GM12878 (cell line): Measurements from ENCODE around the gene ABCC3. TPM values are rescaled to one million over a fixed set of nuclear protein-coding genes. Genes with fewer than 3 reads are reported as not detected.

Experiments
- ATAC-seq: fragments of 200-7000 bp; cut with Tn5 transposase; 3 replicates; pipeline ENCODE4 v1.9.1; 2020; ENCODE audit warnings: mild to moderate bottlenecking, moderate library complexity
- BruUV-seq: library from RNA; stranded (reverse); fragments of 400-500 nt; replicated peaks from 2 replicates; lab custom pipeline; 2021; lab: Mats Ljungman, UMichigan
- CTCF ChIA-PET: fragments of 300-600 bp; sonication (Branson Sonifier 250); formaldehyde crosslinking; extraction: SDS; loops from one replicate; lab custom pipeline; 2021; ENCODE audit warnings: inconsistent platforms; lab: Yijun Ruan, JAX
- POLR2A ChIA-PET: fragments of 350-600 bp; formaldehyde crosslinking; extraction: SDS; loops from one replicate; lab custom pipeline; 2021; ENCODE audit warnings: inconsistent platforms; lab: Charles Lee
- RAD21 ChIA-PET: fragments of 300-600 bp; sonication (Branson Sonifier 250); formaldehyde crosslinking; loops from one replicate; lab custom pipeline; 2023; ENCODE audit warnings: antibody characterized with exemption; ENCODE audit not compliant: unreplicated experiment; lab: Charles Lee
- SMC1A ChIA-PET: fragments of 300-600 bp; sonication (Branson Sonifier 250); formaldehyde crosslinking; loops from one replicate; lab custom pipeline; 2023; ENCODE audit not compliant: unreplicated experiment, uncharacterized antibody; lab: Charles Lee
- DNase-seq: peaks from one replicate; pipeline ENCODE4 v3.0.0-alpha.2; 2011; ENCODE audit warnings: low read depth, low spot score
- FAIRE-seq: peaks from 3 replicates; lab custom pipeline; 2011; peaks lifted over from hg19 to GRCh38; lab: Jason Lieb, UNC
- H2AFZ ChIP-seq: 2 replicates; pipeline ENCODE4 v1.6.0; 2011; ENCODE audit warnings: low read depth, low read length, control low read depth; ENCODE audit not compliant: control insufficient read depth
- H3K27ac ChIP-seq: 2 replicates; pipeline ENCODE4 v1.5.1; 2011; ENCODE audit warnings: control low read depth; ENCODE audit not compliant: control insufficient read depth, insufficient read depth
- H3K27me3 ChIP-seq, 2 experiments: replicated peaks in 1 of 2; 2 replicates each; pipeline versions ENCODE4 v1.6.0 to v1.6.1; 2011; ENCODE audit warnings: low read length in 1 of 2; ENCODE audit not compliant: control insufficient read depth in 2 of 2, insufficient read depth in 2 of 2
- H3K36me3 ChIP-seq, 2 experiments: 2 replicates each; pipeline ENCODE4 v1.5.1; 2011; ENCODE audit warnings: low read length in 1 of 2; ENCODE audit not compliant: control insufficient read depth in 2 of 2, insufficient read depth in 2 of 2
- H3K4me1 ChIP-seq: 2 replicates; pipeline ENCODE4 v1.6.1; 2011; ENCODE audit warnings: mild to moderate bottlenecking, low read length, moderate library complexity, mixed read lengths; ENCODE audit not compliant: control insufficient read depth, insufficient read depth
- H3K4me2 ChIP-seq: 2 replicates; pipeline ENCODE4 v1.6.0; 2011; ENCODE audit warnings: control low read depth; ENCODE audit not compliant: control insufficient read depth, insufficient read depth
- H3K4me3 ChIP-seq: fragments of 200-600 bp; sonication (generic); 2 replicates; pipeline ENCODE4 v1.5.1; 2016
- H3K79me2 ChIP-seq: 2 replicates; pipeline ENCODE4 v1.6.0; 2011; ENCODE audit warnings: low read length; ENCODE audit not compliant: control insufficient read depth, insufficient read depth
- H3K9ac ChIP-seq: 2 replicates; pipeline ENCODE4 v1.8.0; 2011; ENCODE audit warnings: low read length, control low read depth, mixed read lengths; ENCODE audit not compliant: control insufficient read depth, insufficient read depth
- H3K9me3 ChIP-seq: replicated peaks from 3 replicates; pipeline ENCODE4 v1.5.1; 2011; ENCODE audit warnings: mild to moderate bottlenecking, low read length; ENCODE audit not compliant: control insufficient read depth, insufficient read depth
- H4K20me1 ChIP-seq: 2 replicates; pipeline ENCODE4 v1.6.0; 2011; ENCODE audit not compliant: control insufficient read depth, insufficient read depth
- BCL11A ChIP-seq: IDR thresholded peaks from 2 replicates; pipeline ENCODE4 v1.6.1; 2011; ENCODE audit warnings: low read depth, low read length
- BRCA1 ChIP-seq: IDR thresholded peaks from 2 replicates; pipeline ENCODE4 v1.6.1; 2011; ENCODE audit warnings: low read depth, low read length, improper control_type of control experiment
- CREM ChIP-seq: IDR thresholded peaks from 2 replicates; pipeline ENCODE4 v1.6.1; 2014; ENCODE audit warnings: antibody characterized with exemption, low read depth
- ETV6 ChIP-seq, 2 experiments: fragments of 450-650 bp in 1 of 2; IDR thresholded peaks in 1 of 2; conservative IDR thresholded peaks in 1 of 2; 2 replicates each; pipeline ENCODE4 v1.6.1; 2014; ENCODE audit warnings: antibody characterized with exemption in 1 of 2, borderline replicate concordance in 1 of 2, low read depth in 1 of 2, mild to moderate bottlenecking in 1 of 2, moderate library complexity in 1 of 2
- JUNB ChIP-seq: IDR thresholded peaks from 2 replicates; pipeline ENCODE4 v1.6.1; 2016; ENCODE audit warnings: antibody characterized with exemption, mild to moderate bottlenecking
- MEF2A ChIP-seq: IDR thresholded peaks from 2 replicates; pipeline ENCODE4 v1.6.1; 2011; ENCODE audit warnings: low read depth, mild to moderate bottlenecking, low read length, moderate library complexity; ENCODE audit not compliant: insufficient read depth
- NR2C1 ChIP-seq: fragments of 450-650 bp; IDR thresholded peaks from 2 replicates; pipeline ENCODE4 v1.6.1; 2017; ENCODE audit warnings: antibody characterized with exemption, mild to moderate bottlenecking, moderate library complexity
- NR2F1 ChIP-seq: fragments of 450-650 bp; conservative IDR thresholded peaks from 2 replicates; pipeline ENCODE4 v1.6.1; 2017; ENCODE audit warnings: mild to moderate bottlenecking
- SRF ChIP-seq, 2 experiments: IDR thresholded peaks; 2 replicates each; pipeline ENCODE4 v1.6.1; 2011; ENCODE audit warnings: low read depth in 2 of 2, low read length in 2 of 2, mild to moderate bottlenecking in 1 of 2, moderate library complexity in 1 of 2
- STAT1 ChIP-seq: fragments of 450-650 bp; conservative IDR thresholded peaks from 2 replicates; pipeline ENCODE4 v1.6.1; 2014; ENCODE audit warnings: antibody characterized with exemption, mild to moderate bottlenecking
- TBL1XR1 ChIP-seq: IDR thresholded peaks from 2 replicates; pipeline ENCODE4 v1.6.1; 2012; ENCODE audit warnings: low read depth, low read length, improper control_type of control experiment
- WGBS: methylation state at CpG from one replicate; pipeline ENCODE4 v1.1.6; 2016; ENCODE audit warnings: low lambda C conversion rate; ENCODE audit not compliant: insufficient replicate concordance, insufficient coverage; ENCODE audit errors: missing lambda C conversion rate; 5-methylcytosine and 5-hydroxymethylcytosine counted together
- in situ Hi-C: fragments of 300-500 bp; cut with MboI; formaldehyde crosslinking; loops from 9 replicates; pipeline ENCODE4 v1.14.3; 2018; ENCODE audit warnings: mixed read lengths
- intact Hi-C: fragments of 100-400 bp; cut with micrococcal nuclease; formaldehyde crosslinking; loops from one replicate; pipeline ENCODE4 v1.14.2; 2022; ENCODE audit not compliant: unreplicated experiment
- polyA plus RNA-seq, 11 experiments: library from polyadenylated mRNA; depleted of rRNA in 4 of 11; unstranded in 6 of 11; stranded (reverse) in 5 of 11; fragments of >200 nt; fragmentation: Nextera tagmentation in 4 of 11; fragmentation: Illumina TruSeq in 1 of 11; extraction: Ambion mirVana in 4 of 11; extraction: Trizol in 1 of 11; gene quantifications; 1 replicate in 1 of 11; 2 replicates in 10 of 11; pipeline versions ENCODE4 v1.2.1 to v1.2.3, GENCODE V29; 2011 to 2016; ENCODE audit warnings: inconsistent platforms in 2 of 11, missing spikeins in 2 of 11, low read depth in 1 of 11
- total RNA-seq, 4 experiments: library from RNA; depleted of rRNA in 3 of 4; stranded (reverse); fragments of >200 nt in 3 of 4; fragmentation: Illumina TruSeq in 1 of 4; extraction: Trizol in 1 of 4; gene quantifications; 2 replicates each; pipeline versions ENCODE4 v1.2.1 to v1.2.3, GENCODE V29; 2013 to 2021
- TF ChIP-seq, protein P1 (sequence below): fragments of 450-650 bp; formaldehyde crosslinking; IDR thresholded peaks from 2 replicates; pipeline ENCODE4 v1.5.0; 2022; ENCODE audit warnings: mild to moderate bottlenecking, missing genetic modification characterization

ABCC3 gene
- total and polyA plus RNA-seq, 10 of the 15 experiments (the other 5 are each of a cell fraction or from before 2014, with no cell fraction given): 0.21 to 2.3 (median 0.71) TPM; not detected in 6

DNA sequence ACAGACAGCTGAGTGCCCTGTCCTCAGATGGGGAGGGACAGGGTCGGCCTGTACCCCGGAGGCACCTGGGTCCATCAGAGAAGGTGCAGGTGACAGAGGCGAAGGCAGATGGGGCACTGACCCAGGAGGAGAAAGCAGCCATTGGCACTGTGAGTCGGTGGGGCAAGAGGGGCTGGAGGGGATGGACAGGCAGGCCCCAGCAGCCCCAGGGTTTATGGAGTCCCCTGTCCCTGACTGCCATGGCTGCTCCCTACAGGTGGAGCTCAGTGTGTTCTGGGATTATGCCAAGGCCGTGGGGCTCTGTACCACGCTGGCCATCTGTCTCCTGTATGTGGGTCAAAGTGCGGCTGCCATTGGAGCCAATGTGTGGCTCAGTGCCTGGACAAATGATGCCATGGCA lies 40.9 kb downstream of the ABCC3 start:
- SMC1A ChIA-PET: interaction anchor here (1.2 kb wide), 1 partner anchor 50 kb away, joined by 3 read pairs; no protein-coding TSS in a partner anchor
- POLR2A ChIA-PET: no interaction called here
- Histone ChIP-seq H4K20me1 (no peaks in the 10 kb centered on the region), H3K27ac (no peak overlapping the region), H3K9ac (no peak overlapping the region), H3K27me3 (no peaks in the 10 kb centered on the region), H3K4me2 (no peak overlapping the region), H3K9me3 (no peaks in the 10 kb centered on the region), H3K4me1 (no peaks in the 10 kb centered on the region), H2AFZ (no peak overlapping the region), H3K4me3 (no peak overlapping the region), H3K36me3 (no peaks in the 10 kb centered on the region), H3K79me2 (no peaks in the 10 kb centered on the region)
- no TSS peak for BruUV-seq
- ATAC-seq (no peak), FAIRE-seq (no peak), DNase-seq (no peak)
- in situ Hi-C loops: no loop called here
- intact Hi-C loops: no loop called here
- RAD21 ChIA-PET: no interaction called here
- CTCF ChIA-PET: interaction anchor here (0.8 to 1.4 kb wide), 2 partner anchors 15 to 46 kb away, joined by 3 read pairs; no protein-coding TSS in a partner anchor
- no peak for TF ChIP-seq TBL1XR1
- TF ChIP-seq SRF (IDR thresholded peaks at IDR 0.05; ENCODE audit: low read depth in 2 of 2, low read length in 2 of 2): no peak
- no peak for TF ChIP-seq MEF2A
- no peak for TF ChIP-seq STAT1
- no peak for TF ChIP-seq NR2F1
- WGBS: 20% methylated on average over 7 of the region's 7 CpGs

DNA sequence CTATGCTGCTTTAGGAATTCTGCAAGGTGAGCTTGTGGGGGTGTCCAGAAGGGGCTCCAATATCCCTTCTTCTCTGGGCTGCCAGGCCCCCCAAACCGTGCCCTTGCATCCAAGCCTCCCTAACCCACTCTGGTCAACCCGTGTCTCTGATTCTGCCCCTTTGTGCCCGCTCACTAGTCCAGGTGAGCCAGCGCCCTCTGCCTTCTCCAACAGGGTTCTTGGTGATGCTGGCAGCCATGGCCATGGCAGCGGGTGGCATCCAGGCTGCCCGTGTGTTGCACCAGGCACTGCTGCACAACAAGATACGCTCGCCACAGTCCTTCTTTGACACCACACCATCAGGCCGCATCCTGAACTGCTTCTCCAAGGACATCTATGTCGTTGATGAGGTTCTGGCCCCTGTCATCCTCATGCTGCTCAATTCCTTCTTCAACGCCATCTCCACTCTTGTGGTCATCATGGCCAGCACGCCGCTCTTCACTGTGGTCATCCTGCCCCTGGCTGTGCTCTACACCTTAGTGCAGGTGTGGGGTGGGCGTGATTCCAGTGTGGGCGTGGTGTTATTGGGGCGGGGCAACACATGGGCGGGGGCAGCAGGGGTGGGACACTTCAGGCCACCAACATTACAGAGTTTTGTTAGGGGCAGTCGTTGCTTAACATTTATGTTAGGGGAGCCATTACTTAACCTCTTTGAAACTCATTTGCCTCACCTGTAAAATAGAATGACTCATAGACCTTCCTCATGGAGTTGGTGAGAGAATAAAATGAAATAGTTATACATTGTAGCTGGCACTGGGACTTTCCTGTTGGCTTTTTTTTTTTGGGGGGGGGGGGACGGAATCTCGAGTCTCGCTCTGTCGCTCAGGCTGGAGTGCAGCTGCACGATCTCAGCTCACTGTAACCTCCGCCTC lies 41.6 kb downstream of the ABCC3 start:
- Histone ChIP-seq H3K36me3 (no peaks in the 10 kb centered on the region), H3K4me3 (no peak overlapping the region), H3K27ac (no peak overlapping the region), H3K9ac (no peak overlapping the region), H2AFZ (no peak overlapping the region), H3K27me3 (no peaks in the 10 kb centered on the region), H3K79me2 (no peaks in the 10 kb centered on the region), H4K20me1 (no peaks in the 10 kb centered on the region), H3K9me3 (no peaks in the 10 kb centered on the region)
- ChIA-PET POLR2A (interaction anchor here (0.6 kb wide), 1 partner anchor 26 kb away, joined by 3 read pairs; no protein-coding TSS in a partner anchor), CTCF (interaction anchor here (1.0 kb wide), 1 partner anchor 48 kb away, joined by 3 read pairs; no protein-coding TSS in a partner anchor), RAD21 (interaction anchor here (0.6 kb wide), 1 partner anchor 328 kb away, joined by 3 read pairs; no protein-coding TSS in a partner anchor)
- FAIRE-seq (no peak), ATAC-seq (no peak)
- WGBS: 49% methylated on average over 24 of the region's 24 CpGs
- in situ Hi-C loops: no loop called here
- BruUV-seq: no TSS peak
- TF ChIP-seq BCL11A: no peak
- TF ChIP-seq JUNB: no peak
- TF ChIP-seq ETV6 (conservative IDR thresholded peaks at IDR 0.05 in 1 of 2, IDR thresholded peaks at IDR 0.05 in 1 of 2; ENCODE audit: borderline replicate concordance in 1 of 2, low read depth in 1 of 2): no peak
- no peak for TF ChIP-seq NR2C1
- TF ChIP-seq BRCA1: no peak
- TF ChIP-seq CREM: no peak
- TF ChIP-seq, protein P1, sequence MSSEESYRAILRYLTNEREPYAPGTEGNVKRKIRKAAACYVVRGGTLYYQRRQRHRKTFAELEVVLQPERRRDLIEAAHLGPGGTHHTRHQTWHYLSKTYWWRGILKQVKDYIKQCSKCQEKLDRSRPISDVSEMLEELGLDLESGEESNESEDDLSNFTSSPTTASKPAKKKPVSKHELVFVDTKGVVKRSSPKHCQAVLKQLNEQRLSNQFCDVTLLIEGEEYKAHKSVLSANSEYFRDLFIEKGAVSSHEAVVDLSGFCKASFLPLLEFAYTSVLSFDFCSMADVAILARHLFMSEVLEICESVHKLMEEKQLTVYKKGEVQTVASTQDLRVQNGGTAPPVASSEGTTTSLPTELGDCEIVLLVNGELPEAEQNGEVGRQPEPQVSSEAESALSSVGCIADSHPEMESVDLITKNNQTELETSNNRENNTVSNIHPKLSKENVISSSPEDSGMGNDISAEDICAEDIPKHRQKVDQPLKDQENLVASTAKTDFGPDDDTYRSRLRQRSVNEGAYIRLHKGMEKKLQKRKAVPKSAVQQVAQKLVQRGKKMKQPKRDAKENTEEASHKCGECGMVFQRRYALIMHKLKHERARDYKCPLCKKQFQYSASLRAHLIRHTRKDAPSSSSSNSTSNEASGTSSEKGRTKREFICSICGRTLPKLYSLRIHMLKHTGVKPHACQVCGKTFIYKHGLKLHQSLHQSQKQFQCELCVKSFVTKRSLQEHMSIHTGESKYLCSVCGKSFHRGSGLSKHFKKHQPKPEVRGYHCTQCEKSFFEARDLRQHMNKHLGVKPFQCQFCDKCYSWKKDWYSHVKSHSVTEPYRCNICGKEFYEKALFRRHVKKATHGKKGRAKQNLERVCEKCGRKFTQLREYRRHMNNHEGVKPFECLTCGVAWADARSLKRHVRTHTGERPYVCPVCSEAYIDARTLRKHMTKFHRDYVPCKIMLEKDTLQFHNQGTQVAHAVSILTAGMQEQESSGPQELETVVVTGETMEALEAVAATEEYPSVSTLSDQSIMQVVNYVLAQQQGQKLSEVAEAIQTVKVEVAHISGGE (CRISPR knock-in tag): no peak
- TF ChIP-seq, all 136 proteins: peak for 0
- intact Hi-C loops: no loop called here
- SMC1A ChIA-PET: no interaction called here
- no peaks in the 10 kb centered on the region for H3K4me1 ChIP-seq
- no peak for DNase-seq
- no peak overlapping the region for H3K4me2 ChIP-seq
